ENCODE data around the gene SNRK.

GRCh38 chr3:43345877-43346276, 59.5 kb downstream of the SNRK start:
- TF ChIP-seq POLR2AphosphoS5 (IDR thresholded peaks at IDR 0.05) (no peak), CTCF (IDR thresholded peaks at IDR 0.05) (no peak), EP300 (IDR thresholded peaks at IDR 0.05) (no peak), POLR2A (IDR thresholded peaks at IDR 0.05) (no peak)
